Endothelial cell of umbilical vein (primary cell): Measurements from ENCODE around the gene COL16A1. TPM values are rescaled to one million over a fixed set of nuclear protein-coding genes. Genes with fewer than 3 reads are reported as not detected.

ENCODE experiments used
- BruUV-seq: library from RNA; stranded (reverse); fragments of 400-500 nt; replicated peaks from 2 replicates; lab custom pipeline; 2021; lab: Mats Ljungman, UMichigan
- CTCF ChIA-PET: fragments of 300-600, 350-600 bp; sonication (Branson Sonifier 250); formaldehyde crosslinking; loops from one replicate; lab custom pipeline; 2021; ENCODE audit warnings: antibody characterized with exemption, inconsistent platforms; lab: Charles Lee
- POLR2A ChIA-PET: fragments of 300-600, 350-600 bp; sonication (Branson Sonifier 250); formaldehyde crosslinking; loops from one replicate; lab custom pipeline; 2021; ENCODE audit warnings: antibody characterized with exemption, inconsistent platforms; lab: Charles Lee
- DNase-seq: peaks from one replicate; pipeline ENCODE4 v3.0.0-alpha.2; 2011; ENCODE audit warnings: low read depth, low spot score
- FAIRE-seq: peaks from 2 replicates; lab custom pipeline; 2011; peaks lifted over from hg19 to GRCh38; lab: Jason Lieb, UNC
- H2AFZ ChIP-seq: 2 replicates; pipeline ENCODE4 v1.6.0; 2012; ENCODE audit warnings: low read depth, low read length, control low read depth, inconsistent platforms
- H3K27ac ChIP-seq: 2 replicates; pipeline ENCODE4 v1.5.1; 2011; ENCODE audit warnings: low read depth, mild to moderate bottlenecking, control low read depth, low read length, moderate library complexity; ENCODE audit not compliant: insufficient read depth
- H3K27me3 ChIP-seq, 2 experiments: 2 replicates each; pipeline versions ENCODE4 v1.6.0 to v1.6.1; 2011; ENCODE audit warnings: low read length in 2 of 2, mixed read lengths in 1 of 2; ENCODE audit not compliant: control insufficient read depth in 2 of 2, insufficient read depth in 2 of 2
- H3K36me3 ChIP-seq, 2 experiments: 2 replicates in 1 of 2; 3 replicates in 1 of 2; pipeline ENCODE4 v1.5.1; 2011; ENCODE audit warnings: low read length in 2 of 2, mild to moderate bottlenecking in 1 of 2, moderate library complexity in 1 of 2; ENCODE audit not compliant: control insufficient read depth in 2 of 2, insufficient read depth in 2 of 2; ENCODE audit errors: extremely low read depth in 1 of 2
- H3K4me1 ChIP-seq: 3 replicates; pipeline ENCODE4 v1.5.1; 2011; ENCODE audit warnings: mild to moderate bottlenecking, low read length; ENCODE audit not compliant: control insufficient read depth, insufficient read depth; ENCODE audit errors: extremely low read depth
- H3K4me2 ChIP-seq: 2 replicates; pipeline ENCODE4 v1.6.1; 2011; ENCODE audit warnings: low read length, control low read depth, mixed read lengths; ENCODE audit not compliant: insufficient read depth
- H3K4me3 ChIP-seq, 3 experiments: fragments of 200-600 bp in 1 of 3; sonication (generic), shearing (Covaris generic) in 1 of 3; replicated peaks in 1 of 3; 2 replicates each; pipeline ENCODE4 v1.5.1; 2011 to 2016; ENCODE audit warnings: control low read depth in 3 of 3, low read length in 3 of 3, mild to moderate bottlenecking in 2 of 3, inconsistent platforms in 1 of 3, low read depth in 1 of 3, moderate library complexity in 1 of 3; ENCODE audit not compliant: insufficient read depth in 1 of 3
- H3K79me2 ChIP-seq: 2 replicates; pipeline ENCODE4 v1.6.0; 2012; ENCODE audit warnings: low read length, inconsistent platforms; ENCODE audit not compliant: control insufficient read depth, insufficient read depth
- H3K9ac ChIP-seq: replicated peaks from 2 replicates; pipeline ENCODE3; 2011; ENCODE audit warnings: low read length, control low read depth; ENCODE audit not compliant: insufficient read depth; ENCODE audit errors: extremely low read depth
- H3K9me1 ChIP-seq: replicated peaks from 3 replicates; pipeline ENCODE4 v1.6.0; 2011; ENCODE audit warnings: mild to moderate bottlenecking, low read length; ENCODE audit not compliant: control insufficient read depth, insufficient read depth; ENCODE audit errors: extremely low read depth
- H3K9me3 ChIP-seq: replicated peaks from 2 replicates; pipeline ENCODE4 v1.5.1; 2012; ENCODE audit warnings: low read length, inconsistent platforms; ENCODE audit not compliant: control insufficient read depth, insufficient read depth
- H4K20me1 ChIP-seq: replicated peaks from 2 replicates; pipeline ENCODE3; 2011; ENCODE audit warnings: mild to moderate bottlenecking, low read length; ENCODE audit not compliant: control insufficient read depth, insufficient read depth; ENCODE audit errors: extremely low read depth
- EZH2 ChIP-seq: IDR thresholded peaks from 2 replicates; pipeline ENCODE4 v1.6.1; 2012; ENCODE audit warnings: borderline replicate concordance, low read depth, mild to moderate bottlenecking, moderate library complexity, low read length, inconsistent platforms; ENCODE audit not compliant: severe bottlenecking
- GATA2 ChIP-seq: IDR thresholded peaks from 2 replicates; pipeline ENCODE4 v1.7.0; 2011; ENCODE audit warnings: low read depth, mild to moderate bottlenecking, moderate library complexity, mixed read lengths, low read length; ENCODE audit not compliant: insufficient read length, insufficient read depth
- JUN ChIP-seq: IDR thresholded peaks from 2 replicates; pipeline ENCODE4 v1.6.1; 2011; ENCODE audit warnings: borderline replicate concordance, low read depth; ENCODE audit not compliant: insufficient read length, insufficient read depth
- MYC ChIP-seq: IDR thresholded peaks from one replicate; pipeline ENCODE4 v1.6.1; 2011; ENCODE audit warnings: mild to moderate bottlenecking, low read depth, low read length
- POLR2A ChIP-seq: IDR thresholded peaks from 2 replicates; pipeline ENCODE4 v1.6.1; 2012; ENCODE audit warnings: low read depth, mild to moderate bottlenecking, control low read depth, low read length
- dilution Hi-C: fragments of 300-500 bp; cut with MboI; formaldehyde crosslinking; loops from one replicate; pipeline ENCODE4 v1.15.0; 2019; ENCODE audit warnings: low sequenced_read_pairs; ENCODE audit not compliant: extremely low pct_ligation_motif_present
- intact Hi-C: fragments of 100-400 bp; cut with micrococcal nuclease; formaldehyde crosslinking; loops from one replicate; pipeline ENCODE4 v1.10.0; 2022
- polyA plus RNA-seq, 4 experiments: library from polyadenylated mRNA; depleted of rRNA in 3 of 4; stranded (reverse) in 3 of 4; unstranded in 1 of 4; fragments of >200 nt; gene quantifications; 2 replicates each; pipeline versions ENCODE4 v1.2.1 to v1.2.3, GENCODE V29; 2011 to 2012; ENCODE audit warnings: missing spikeins in 1 of 4
- total RNA-seq: library from RNA; stranded (reverse); gene quantifications from 2 replicates; pipeline ENCODE4 v1.2.3, GENCODE V29; 2021

COL16A1 gene
- total and polyA plus RNA-seq, 2 donors (not counting 3 experiments of a cell fraction or from before 2014, with no cell fraction given): 0.68 to 1.2 TPM

DNA sequence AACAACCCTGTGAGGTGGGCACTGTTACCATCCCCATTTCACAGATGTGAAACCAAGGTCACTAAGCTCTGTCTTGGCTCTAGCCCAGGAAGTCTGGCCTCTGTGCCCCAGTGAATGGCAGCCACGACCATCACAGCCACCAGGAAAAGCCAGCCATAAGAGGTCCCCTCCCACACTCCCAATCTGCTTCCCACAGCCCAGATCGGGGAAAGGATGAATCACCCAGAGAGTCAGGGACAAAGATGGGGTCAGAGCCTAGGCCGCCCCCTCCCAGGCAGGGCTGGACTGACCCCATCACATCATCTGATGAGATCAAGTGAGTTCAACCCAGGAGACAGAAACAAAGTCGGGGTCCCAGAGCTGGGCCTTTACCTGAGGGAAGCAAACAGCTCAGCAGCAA is 22.9 kb upstream of the COL16A1 start:
- Histone ChIP-seq H3K79me2 (no peaks in the 10 kb centered on the region), H3K9me3 (no peaks in the 10 kb centered on the region), H3K27ac (no peak overlapping the region), H3K4me1 (no peaks in the 10 kb centered on the region), H3K27me3 (no peaks in the 10 kb centered on the region), H3K4me3 (no peak overlapping the region), H3K9me1 (no peaks in the 10 kb centered on the region), H3K4me2 (no peak overlapping the region), H3K9ac (no peak overlapping the region), H2AFZ (no peak overlapping the region), H4K20me1 (no peaks in the 10 kb centered on the region), H3K36me3 (no peaks in the 10 kb centered on the region)
- FAIRE-seq: no peak
- intact Hi-C loops: no loop called here
- TF ChIP-seq MYC: no peak
- no peak for DNase-seq
- ChIA-PET CTCF (interaction anchor here (0.8 to 3.1 kb wide), 3 partner anchors 11 to 19 kb away, joined by 3 to 19 read pairs (median 4); no protein-coding TSS in a partner anchor), POLR2A (no interaction called here)
- no TSS peak for BruUV-seq
- dilution Hi-C loops: no loop called here

DNA sequence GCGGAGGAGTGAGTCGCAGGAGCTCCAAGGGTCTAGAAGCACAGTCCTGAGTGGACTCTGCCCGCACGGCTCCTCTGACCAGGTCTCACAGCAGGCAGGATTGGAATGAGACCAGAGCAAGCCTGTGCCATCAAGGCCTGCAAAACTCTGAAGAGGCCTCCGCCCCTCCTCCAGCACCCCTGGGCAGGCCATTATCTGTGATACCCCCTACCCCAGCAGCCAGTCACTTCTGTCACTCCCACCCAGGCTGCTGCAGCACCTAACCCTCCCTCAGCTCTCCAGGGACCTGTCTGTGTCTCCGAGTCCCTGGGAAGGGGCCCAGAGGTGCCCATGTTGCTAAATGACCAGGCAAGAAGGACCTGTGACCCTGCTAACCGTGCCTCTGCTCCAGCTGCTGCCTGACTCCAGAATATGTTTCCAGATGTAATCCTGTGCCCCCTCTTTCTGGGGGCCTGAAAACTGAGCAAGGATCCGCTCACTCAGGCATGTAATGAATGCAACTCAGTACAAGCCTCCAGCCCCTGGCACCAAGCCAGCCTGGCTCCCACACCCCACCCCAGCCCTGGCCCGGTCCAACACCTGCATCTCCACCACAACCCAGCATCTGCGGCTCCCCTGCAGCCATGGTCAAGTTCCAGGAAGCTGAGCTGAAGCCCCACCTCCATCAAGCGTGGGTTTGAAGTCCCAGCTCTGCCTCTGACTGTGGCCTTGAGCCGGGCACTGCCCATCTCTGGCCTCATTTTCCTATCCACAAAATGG is 22.1 kb upstream of the COL16A1 start:
- BruUV-seq: no TSS peak
- no peaks in the 10 kb centered on the region for H3K4me1 ChIP-seq
- TF ChIP-seq EZH2 (no peak), POLR2A (no peak), GATA2 (no peak), JUN (no peak)
- H3K36me3 ChIP-seq: no peaks in the 10 kb centered on the region
- no peaks in the 10 kb centered on the region for H3K9me1 ChIP-seq
- DNase-seq (no peak), FAIRE-seq (no peak)
- H4K20me1 ChIP-seq: no peaks in the 10 kb centered on the region
- no peak overlapping the region for H2AFZ ChIP-seq
- no peaks in the 10 kb centered on the region for H3K9me3 ChIP-seq
- ChIA-PET CTCF (interaction anchor here (0.8 to 3.1 kb wide), 4 partner anchors 10 to 20 kb away, joined by 3 to 19 read pairs (median 4); no protein-coding TSS in a partner anchor), POLR2A (no interaction called here)
- no peaks in the 10 kb centered on the region for H3K79me2 ChIP-seq
- H3K27me3 ChIP-seq: no peaks in the 10 kb centered on the region
- H3K4me2 ChIP-seq: no peak overlapping the region
- H3K27ac ChIP-seq: no peak overlapping the region
- dilution Hi-C loops: no loop called here
- H3K4me3 ChIP-seq: no peak overlapping the region
- H3K9ac ChIP-seq: no peak overlapping the region
- intact Hi-C loops: loop anchor here (2.0 kb wide), 1 partner anchor 19 kb away; no protein-coding TSS in a partner anchor
